Neural cell (in vitro differentiated cells): ENCODE measurements around the gene CFAP161. TPM values are rescaled to one million over a fixed set of nuclear protein-coding genes. Genes with fewer than 3 reads are reported as not detected.

Experiments used
- H2AFZ ChIP-seq: fragments of 200-600, 300-800 bp; sonication (generic), shearing (Covaris generic); 2 replicates; pipeline ENCODE4 v1.6.0; 2014; ENCODE audit warnings: low read depth, mild to moderate bottlenecking, antibody characterized with exemption, low read length, moderate library complexity
- H3F3A ChIP-seq: fragments of 200-600 bp; shearing (Covaris generic); 2 replicates; pipeline ENCODE4 v1.6.1; 2016; ENCODE audit warnings: mild to moderate bottlenecking, moderate library complexity, mixed read lengths, antibody characterized with exemption, low read length; ENCODE audit not compliant: insufficient read depth, poor library complexity, severe bottlenecking
- H3K27ac ChIP-seq: fragments of 200-600, 300-800 bp; sonication (generic), shearing (Covaris generic); 2 replicates; pipeline ENCODE4 v1.5.1; 2014; ENCODE audit warnings: mild to moderate bottlenecking, low read length, moderate library complexity
- H3K27me3 ChIP-seq: fragments of 300-800, 200-600 bp; sonication (generic), shearing (Covaris generic); 2 replicates; pipeline ENCODE4 v1.6.0; 2014; ENCODE audit warnings: mild to moderate bottlenecking, low read depth, low read length, moderate library complexity; ENCODE audit not compliant: insufficient read depth
- H3K36me3 ChIP-seq: fragments of 300-800, 200-600 bp; sonication (generic), shearing (Covaris generic); 2 replicates; pipeline ENCODE4 v1.5.1; 2014; ENCODE audit warnings: mild to moderate bottlenecking, antibody characterized with exemption, low read length, moderate library complexity; ENCODE audit not compliant: insufficient read depth
- H3K4me2 ChIP-seq: fragments of 300-800, 200-600 bp; sonication (generic), shearing (Covaris generic); 2 replicates; pipeline ENCODE4 v1.6.0; 2014; ENCODE audit warnings: mild to moderate bottlenecking, low read length
- H3K4me3 ChIP-seq: fragments of 300-800, 200-600 bp; sonication (generic), shearing (Covaris generic); 2 replicates; pipeline ENCODE4 v1.5.1; 2014; ENCODE audit warnings: mild to moderate bottlenecking, low read length, moderate library complexity
- H3K79me2 ChIP-seq: fragments of 200-600 bp; shearing (Covaris generic); replicated peaks from 2 replicates; pipeline ENCODE4 v1.6.0; 2014; ENCODE audit warnings: mild to moderate bottlenecking, low read length, moderate library complexity; ENCODE audit not compliant: insufficient read depth
- H3K9ac ChIP-seq: fragments of 300-800, 200-600 bp; sonication (generic), shearing (Covaris generic); 2 replicates; pipeline ENCODE4 v1.6.1; 2016; ENCODE audit warnings: mild to moderate bottlenecking, low read length, mixed read lengths
- H3K9me2 ChIP-seq: fragments of 200-600 bp; shearing (Covaris generic); 2 replicates; pipeline ENCODE4 v1.6.1; 2016; ENCODE audit warnings: mild to moderate bottlenecking, low read length, mixed read lengths; ENCODE audit not compliant: insufficient read depth
- H3K9me3 ChIP-seq: fragments of 200-600, 300-800 bp; sonication (generic), shearing (Covaris generic); 2 replicates; pipeline ENCODE4 v1.6.1; 2016; ENCODE audit warnings: mild to moderate bottlenecking, mixed run types, low read length, moderate library complexity, mixed read lengths
- H4K20me1 ChIP-seq: fragments of 200-600 bp; shearing (Covaris generic); 2 replicates; pipeline ENCODE4 v1.6.1; 2016; ENCODE audit warnings: mild to moderate bottlenecking, mixed run types; ENCODE audit not compliant: insufficient read depth
- EP300 ChIP-seq: fragments of 450-650 bp; conservative IDR thresholded peaks from 2 replicates; pipeline ENCODE4 v1.6.1; 2014; ENCODE audit warnings: antibody characterized with exemption, mild to moderate bottlenecking, moderate library complexity; ENCODE audit not compliant: poor library complexity, severe bottlenecking
- EZH2 ChIP-seq: fragments of 200-600, 300-800 bp; shearing (Covaris generic), sonication (generic); IDR thresholded peaks from 2 replicates; pipeline ENCODE4 v1.6.1; 2014; ENCODE audit warnings: antibody characterized with exemption, low read length, borderline replicate concordance, mild to moderate bottlenecking; ENCODE audit not compliant: insufficient read depth, poor library complexity, severe bottlenecking
- MXI1 ChIP-seq: fragments of 450-650 bp; conservative IDR thresholded peaks from 2 replicates; pipeline ENCODE4 v1.6.1; 2014; ENCODE audit warnings: antibody characterized with exemption, mild to moderate bottlenecking; ENCODE audit not compliant: poor library complexity, severe bottlenecking
- POLR2AphosphoS5 ChIP-seq: IDR thresholded peaks from 2 replicates; pipeline ENCODE4 v1.6.1; 2012
- RAD21 ChIP-seq: fragments of 450-650 bp; conservative IDR thresholded peaks from 2 replicates; pipeline ENCODE4 v1.6.1; 2014; ENCODE audit warnings: antibody characterized with exemption, mild to moderate bottlenecking, moderate library complexity
- SMC3 ChIP-seq: fragments of 450-650 bp; conservative IDR thresholded peaks from 2 replicates; pipeline ENCODE4 v1.6.1; 2014; ENCODE audit warnings: antibody characterized with exemption, mild to moderate bottlenecking, moderate library complexity; ENCODE audit not compliant: poor library complexity
- TAF1 ChIP-seq: IDR thresholded peaks from 2 replicates; pipeline ENCODE4 v1.6.1; 2012; ENCODE audit warnings: low read depth
- polyA plus RNA-seq: library from polyadenylated mRNA; depleted of rRNA; stranded (reverse); fragments of >200 nt; gene quantifications from 2 replicates; pipeline ENCODE4 v1.2.3, GENCODE V29; 2014
- TF ChIP-seq, protein P1 (sequence below): IDR thresholded peaks from 2 replicates; pipeline ENCODE4 v1.6.1; 2012; ENCODE audit warnings: borderline replicate concordance
- TF ChIP-seq, protein P2 (sequence below): fragments of 450-650 bp; IDR thresholded peaks from 2 replicates; pipeline ENCODE4 v1.5.1; 2014; ENCODE audit warnings: antibody characterized with exemption, mild to moderate bottlenecking, moderate library complexity; ENCODE audit not compliant: poor library complexity, severe bottlenecking

The CFAP161 gene
- polyA plus RNA-seq, 1 donor from 2014 or later: not detected

DNA sequence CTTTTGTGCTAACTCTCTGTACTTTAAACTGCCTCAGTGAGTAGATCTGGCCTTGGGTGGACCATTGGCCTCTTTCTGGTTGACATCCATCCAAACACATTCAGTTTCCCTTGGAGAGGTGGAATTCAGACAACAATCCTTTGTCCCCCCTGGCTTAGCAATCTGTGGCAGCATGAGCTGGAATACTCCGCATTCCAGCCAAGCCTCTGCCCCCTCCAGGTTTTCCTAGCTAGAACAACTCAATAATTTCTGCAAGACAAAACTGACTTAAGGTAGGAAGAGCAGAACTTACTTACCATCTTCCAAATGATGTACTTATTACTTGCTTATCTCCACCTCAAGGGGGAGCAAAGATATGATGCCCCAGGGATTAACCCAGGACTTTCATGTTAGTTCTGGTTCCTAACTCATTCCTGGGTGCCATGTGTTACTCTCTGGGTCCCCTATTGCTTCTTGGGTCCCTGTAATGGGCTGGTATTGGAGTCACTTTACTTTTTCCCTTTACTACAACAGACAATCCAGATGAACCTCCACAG, 40.8 kb downstream of the CFAP161 start:
- H3K9me2 ChIP-seq: no peaks in the 10 kb centered on the region
- H4K20me1 ChIP-seq: no peaks in the 10 kb centered on the region
- H3K36me3 ChIP-seq: no peaks in the 10 kb centered on the region
- no peak overlapping the region for H3K9ac ChIP-seq
- no peaks in the 10 kb centered on the region for H3K27me3 ChIP-seq
- no peaks in the 10 kb centered on the region for H3K79me2 ChIP-seq
- TF ChIP-seq TAF1 (no peak), EP300 (no peak), EZH2 (no peak), RAD21 (no peak), MXI1 (no peak), POLR2AphosphoS5 (no peak), SMC3 (no peak)
- TF ChIP-seq, protein P1, sequence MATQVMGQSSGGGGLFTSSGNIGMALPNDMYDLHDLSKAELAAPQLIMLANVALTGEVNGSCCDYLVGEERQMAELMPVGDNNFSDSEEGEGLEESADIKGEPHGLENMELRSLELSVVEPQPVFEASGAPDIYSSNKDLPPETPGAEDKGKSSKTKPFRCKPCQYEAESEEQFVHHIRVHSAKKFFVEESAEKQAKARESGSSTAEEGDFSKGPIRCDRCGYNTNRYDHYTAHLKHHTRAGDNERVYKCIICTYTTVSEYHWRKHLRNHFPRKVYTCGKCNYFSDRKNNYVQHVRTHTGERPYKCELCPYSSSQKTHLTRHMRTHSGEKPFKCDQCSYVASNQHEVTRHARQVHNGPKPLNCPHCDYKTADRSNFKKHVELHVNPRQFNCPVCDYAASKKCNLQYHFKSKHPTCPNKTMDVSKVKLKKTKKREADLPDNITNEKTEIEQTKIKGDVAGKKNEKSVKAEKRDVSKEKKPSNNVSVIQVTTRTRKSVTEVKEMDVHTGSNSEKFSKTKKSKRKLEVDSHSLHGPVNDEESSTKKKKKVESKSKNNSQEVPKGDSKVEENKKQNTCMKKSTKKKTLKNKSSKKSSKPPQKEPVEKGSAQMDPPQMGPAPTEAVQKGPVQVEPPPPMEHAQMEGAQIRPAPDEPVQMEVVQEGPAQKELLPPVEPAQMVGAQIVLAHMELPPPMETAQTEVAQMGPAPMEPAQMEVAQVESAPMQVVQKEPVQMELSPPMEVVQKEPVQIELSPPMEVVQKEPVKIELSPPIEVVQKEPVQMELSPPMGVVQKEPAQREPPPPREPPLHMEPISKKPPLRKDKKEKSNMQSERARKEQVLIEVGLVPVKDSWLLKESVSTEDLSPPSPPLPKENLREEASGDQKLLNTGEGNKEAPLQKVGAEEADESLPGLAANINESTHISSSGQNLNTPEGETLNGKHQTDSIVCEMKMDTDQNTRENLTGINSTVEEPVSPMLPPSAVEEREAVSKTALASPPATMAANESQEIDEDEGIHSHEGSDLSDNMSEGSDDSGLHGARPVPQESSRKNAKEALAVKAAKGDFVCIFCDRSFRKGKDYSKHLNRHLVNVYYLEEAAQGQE: no peak
- TF ChIP-seq, protein P2, sequence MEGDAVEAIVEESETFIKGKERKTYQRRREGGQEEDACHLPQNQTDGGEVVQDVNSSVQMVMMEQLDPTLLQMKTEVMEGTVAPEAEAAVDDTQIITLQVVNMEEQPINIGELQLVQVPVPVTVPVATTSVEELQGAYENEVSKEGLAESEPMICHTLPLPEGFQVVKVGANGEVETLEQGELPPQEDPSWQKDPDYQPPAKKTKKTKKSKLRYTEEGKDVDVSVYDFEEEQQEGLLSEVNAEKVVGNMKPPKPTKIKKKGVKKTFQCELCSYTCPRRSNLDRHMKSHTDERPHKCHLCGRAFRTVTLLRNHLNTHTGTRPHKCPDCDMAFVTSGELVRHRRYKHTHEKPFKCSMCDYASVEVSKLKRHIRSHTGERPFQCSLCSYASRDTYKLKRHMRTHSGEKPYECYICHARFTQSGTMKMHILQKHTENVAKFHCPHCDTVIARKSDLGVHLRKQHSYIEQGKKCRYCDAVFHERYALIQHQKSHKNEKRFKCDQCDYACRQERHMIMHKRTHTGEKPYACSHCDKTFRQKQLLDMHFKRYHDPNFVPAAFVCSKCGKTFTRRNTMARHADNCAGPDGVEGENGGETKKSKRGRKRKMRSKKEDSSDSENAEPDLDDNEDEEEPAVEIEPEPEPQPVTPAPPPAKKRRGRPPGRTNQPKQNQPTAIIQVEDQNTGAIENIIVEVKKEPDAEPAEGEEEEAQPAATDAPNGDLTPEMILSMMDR: no peak
- no peak overlapping the region for H3K27ac ChIP-seq
- H3K4me3 ChIP-seq: no peak overlapping the region
- H3K4me2 ChIP-seq: no peak overlapping the region
- H2AFZ ChIP-seq: no peak overlapping the region
- no peaks in the 10 kb centered on the region for H3F3A ChIP-seq
- H3K9me3 ChIP-seq: no peaks in the 10 kb centered on the region

DNA sequence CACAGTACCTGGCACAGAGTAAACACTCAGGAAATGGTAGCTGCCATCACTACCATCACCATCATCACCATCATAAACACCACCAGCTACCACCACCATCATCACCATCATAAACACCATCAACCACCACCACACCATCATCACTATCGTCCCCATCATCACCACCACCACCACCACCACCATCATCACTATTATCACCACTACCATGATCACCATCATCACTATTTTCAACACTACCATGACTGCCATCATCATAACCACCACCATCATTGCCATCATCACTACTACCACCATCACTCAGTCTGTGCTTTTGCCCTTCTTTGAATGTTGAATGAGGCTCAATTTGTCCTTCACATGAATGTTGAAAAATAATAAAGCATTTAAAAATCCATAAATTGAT, 41.4 kb downstream of the CFAP161 start:
- no peak overlapping the region for H2AFZ ChIP-seq
- TF ChIP-seq POLR2AphosphoS5 (no peak), EZH2 (no peak), TAF1 (no peak), EP300 (no peak), RAD21 (no peak), MXI1 (no peak), SMC3 (no peak)
- TF ChIP-seq, protein P1: no peak
- TF ChIP-seq, protein P2: no peak
- no peak overlapping the region for H3K4me3 ChIP-seq
- H3K36me3 ChIP-seq: no peaks in the 10 kb centered on the region
- no peaks in the 10 kb centered on the region for H3K79me2 ChIP-seq
- H3K4me2 ChIP-seq: no peak overlapping the region
- no peak overlapping the region for H3K9ac ChIP-seq
- no peak overlapping the region for H3K27ac ChIP-seq
- no peaks in the 10 kb centered on the region for H3K9me2 ChIP-seq
- no peaks in the 10 kb centered on the region for H3F3A ChIP-seq
- no peaks in the 10 kb centered on the region for H3K27me3 ChIP-seq
- no peaks in the 10 kb centered on the region for H3K9me3 ChIP-seq
- H4K20me1 ChIP-seq: no peaks in the 10 kb centered on the region
